ENCODE measurements around the gene CTU1. TPM values are rescaled to one million over a fixed set of nuclear protein-coding genes. Genes with fewer than 3 reads are reported as not detected.

Gene CTU1
- total and polyA plus RNA-seq, 12 donors, result 2.0 to 5.6 (median 3.2) TPM

GRCh38 chr19:51137792-51138425 is 29.7 kb upstream of the CTU1 start:
- Histone ChIP-seq H3K4me3 (no peak overlapping the region), H3K36me3 (no peaks in the 10 kb centered on the region), H3K27ac (peak overlapping the region in 6 of 10 donors; percentile 9 to 93 (median 38)), H3K4me1 (peaks cover 0 to 88% (median 0%) of the 10 kb centered on the region in 9 donors), H3K27me3 (peaks cover 0 to 36% (median 10%) of the 10 kb centered on the region in 7 donors), H3K9me3 (peaks cover 0 to 11% (median 0%) of the 10 kb centered on the region in 11 donors)
- no peak for TF ChIP-seq CTCF (IDR thresholded peaks at IDR 0.05)
- intact Hi-C loops (cut with DNase I), result no loop called here
- ATAC-seq, result no peak
- DNase-seq, result no peak
- 71 to 80% methylated on average over 9 of the region's 9 CpGs for WGBS, 2 donors

GRCh38 chr19:51136851-51137551 is 28.8 kb upstream of the CTU1 start:
- Histone ChIP-seq H3K4me3 (no peak overlapping the region), H3K9me3 (peaks cover 0 to 11% (median 0%) of the 10 kb centered on the region in 11 donors), H3K27me3 (peaks cover 0 to 31% (median 9%) of the 10 kb centered on the region in 7 donors), H3K27ac (peak overlapping the region in 5 of 10 donors; percentile 44 to 93 (median 53)), H3K4me1 (peaks cover 0 to 89% (median 4%) of the 10 kb centered on the region in 9 donors), H3K36me3 (no peaks in the 10 kb centered on the region)
- intact Hi-C loops (cut with DNase I), result no loop called here
- DNase-seq (peak in 1 of 2 donors; percentile 34), ATAC-seq (peak; percentile 9 to 62 (median 52))
- TF ChIP-seq CTCF (IDR thresholded peaks at IDR 0.05), result no peak
- 59 to 66% methylated on average over 12 of the region's 12 CpGs for WGBS, 2 donors

GRCh38 chr19:51135986-51136762 is 28.0 kb upstream of the CTU1 start:
- H3K27ac ChIP-seq, result peak overlapping the region in 3 of 10 donors; percentile 9 to 93 (median 56)
- ATAC-seq (no peak), DNase-seq (no peak)
- 84 to 89% methylated on average over 8 of the region's 8 CpGs for WGBS, 2 donors
- TF ChIP-seq CTCF (IDR thresholded peaks at IDR 0.05), result no peak
- intact Hi-C loops (cut with DNase I), result no loop called here
- H3K4me1 ChIP-seq, result peaks cover 0 to 89% (median 10%) of the 10 kb centered on the region in 9 donors
- H3K4me3 ChIP-seq, result no peak overlapping the region
- no peaks in the 10 kb centered on the region for H3K36me3 ChIP-seq
- H3K9me3 ChIP-seq, result peaks cover 0 to 11% (median 0%) of the 10 kb centered on the region in 11 donors
- H3K27me3 ChIP-seq, result peaks cover 0 to 25% (median 5%) of the 10 kb centered on the region in 7 donors

GRCh38 chr19:51135004-51135403 is 26.8 kb upstream of the CTU1 start:
- 77 to 78% methylated on average over 5 of the region's 5 CpGs for WGBS, 2 donors
- no peak for ATAC-seq
- no peak overlapping the region for H3K4me3 ChIP-seq
- intact Hi-C loops (cut with DNase I), result no loop called here
- H3K4me1 ChIP-seq, result peaks cover 0 to 89% (median 10%) of the 10 kb centered on the region in 9 donors
- no peak for DNase-seq
- peak overlapping the region in 1 of 10 donors; percentile 93 for H3K27ac ChIP-seq
- no peak for TF ChIP-seq CTCF (IDR thresholded peaks at IDR 0.05)
- H3K9me3 ChIP-seq, result peaks cover 0 to 11% (median 0%) of the 10 kb centered on the region in 11 donors
- peaks cover 0 to 8% (median 0%) of the 10 kb centered on the region in 9 donors for H3K36me3 ChIP-seq
- peaks cover 0 to 26% (median 4%) of the 10 kb centered on the region in 7 donors for H3K27me3 ChIP-seq

Data from heart right ventricle (tissue), 16 donors.